HG03460 (cell line): Measurements from ENCODE around the gene STAP2.
A peak's percentile ranks its signal among the peaks of the same experiment; 100 is the strongest.

Source experiments
- ATAC-seq: cut with Tn5 transposase; IDR thresholded peaks from one replicate; pipeline ENCODE4 v1.9.1; 2021; ENCODE audit not compliant: unreplicated experiment

STAP2 gene

DNA sequence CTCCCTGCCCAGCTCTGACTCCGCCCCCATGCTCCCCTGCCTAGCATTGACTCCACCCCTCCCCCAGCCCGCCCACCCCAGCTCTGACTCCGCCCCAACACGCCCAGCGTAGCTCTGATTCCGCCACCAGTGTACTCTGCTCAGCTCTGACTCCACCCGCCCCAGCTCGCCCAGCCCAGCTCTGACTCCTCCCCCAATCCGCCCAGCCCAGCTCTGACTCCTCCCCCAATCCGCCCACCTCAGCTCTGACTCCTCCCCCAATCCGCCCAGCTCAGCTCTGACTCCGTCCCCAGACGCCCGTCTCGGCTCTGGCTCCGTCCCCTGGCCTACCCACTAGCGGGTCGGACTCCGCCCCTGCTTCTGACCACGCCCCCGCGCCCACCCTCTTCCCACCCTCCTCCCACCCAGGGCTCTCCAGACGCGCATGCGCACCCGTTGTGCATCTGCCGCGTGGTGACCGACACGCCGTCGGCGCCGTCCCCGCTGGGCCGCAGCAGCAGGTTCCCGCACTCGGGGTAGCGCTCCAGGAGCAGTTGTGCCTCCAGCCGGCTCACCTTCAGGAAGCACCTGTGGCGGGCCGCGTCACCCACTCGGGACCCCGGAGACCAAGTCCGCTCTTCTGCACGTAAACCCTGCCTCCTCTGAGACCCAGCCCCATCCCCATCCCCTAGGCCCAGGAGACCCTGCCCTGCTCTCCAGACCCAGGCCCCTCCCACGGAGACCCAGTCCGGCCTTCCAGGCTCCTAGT, 10.2 kb downstream of the STAP2 start:
- ATAC-seq: peak; percentile 77

DNA sequence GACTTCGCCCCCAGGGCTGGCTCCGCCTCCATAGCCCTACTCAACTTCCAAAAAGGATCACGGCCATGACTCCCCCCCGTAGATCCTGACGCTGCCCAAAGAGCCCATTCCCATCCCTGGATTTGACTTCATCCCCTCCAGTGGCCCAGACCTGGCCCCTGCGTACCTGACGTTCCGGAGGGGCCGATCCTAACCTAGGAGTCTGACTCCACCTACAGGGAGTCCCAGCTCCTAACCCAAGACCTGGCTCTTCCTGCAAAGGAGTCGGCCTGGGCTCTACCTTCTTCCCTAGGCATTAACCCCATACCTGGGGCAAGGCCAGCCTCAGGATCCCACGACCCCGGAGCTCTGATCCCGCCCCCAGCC, 10.8 kb downstream of the STAP2 start:
- no peak for ATAC-seq

DNA sequence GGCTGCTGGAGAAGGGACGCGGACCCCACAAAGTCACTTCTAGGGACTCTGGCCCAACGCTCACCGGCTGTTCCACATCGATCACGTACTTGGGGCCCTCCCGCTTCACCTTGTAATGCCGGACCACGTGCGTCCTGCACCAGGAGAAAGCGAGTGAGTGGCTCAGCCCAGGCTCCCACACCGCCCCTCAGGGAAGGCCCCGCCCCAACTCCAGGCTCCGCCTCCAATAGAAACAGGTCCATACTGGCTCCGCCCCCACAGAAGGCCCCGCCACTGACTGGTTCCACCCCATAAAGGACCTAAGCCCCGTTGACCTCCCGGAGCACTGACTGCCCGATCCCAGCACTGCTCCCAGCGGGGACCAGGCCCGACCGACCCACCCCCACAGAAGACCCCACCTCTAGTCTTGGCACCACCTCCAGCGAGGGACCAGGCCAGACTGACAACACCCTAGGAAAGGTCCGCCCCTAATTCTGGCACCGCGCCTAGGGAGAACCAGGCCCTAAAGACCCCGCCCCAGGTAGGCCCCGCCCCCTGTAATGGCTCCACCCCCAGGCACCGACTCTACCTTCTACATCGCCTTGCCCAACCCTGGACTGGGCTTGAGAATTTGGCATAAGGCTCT, 11.3 kb downstream of the STAP2 start:
- ATAC-seq: no peak

DNA sequence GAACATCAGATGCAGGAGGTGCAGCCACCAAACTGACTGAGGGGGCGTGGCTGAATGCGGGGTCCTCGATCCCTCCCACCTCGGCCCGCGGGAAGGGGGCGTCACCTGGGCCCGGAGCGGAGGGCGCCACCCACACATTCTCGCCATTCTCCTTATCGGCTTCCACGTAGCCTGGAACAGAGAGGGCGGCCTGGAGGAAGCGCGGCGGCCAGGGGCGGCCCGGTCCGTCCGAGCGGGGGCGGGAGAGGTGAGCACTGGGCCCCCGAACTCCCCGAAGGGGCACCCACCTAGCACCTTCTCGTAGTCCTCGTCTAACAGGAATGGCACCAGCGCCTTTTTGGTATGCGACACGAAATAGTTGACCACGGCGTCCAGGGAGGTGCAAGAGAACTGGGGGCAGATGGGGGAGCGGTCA, 11.8 kb downstream of the STAP2 start:
- ATAC-seq: no peak

DNA sequence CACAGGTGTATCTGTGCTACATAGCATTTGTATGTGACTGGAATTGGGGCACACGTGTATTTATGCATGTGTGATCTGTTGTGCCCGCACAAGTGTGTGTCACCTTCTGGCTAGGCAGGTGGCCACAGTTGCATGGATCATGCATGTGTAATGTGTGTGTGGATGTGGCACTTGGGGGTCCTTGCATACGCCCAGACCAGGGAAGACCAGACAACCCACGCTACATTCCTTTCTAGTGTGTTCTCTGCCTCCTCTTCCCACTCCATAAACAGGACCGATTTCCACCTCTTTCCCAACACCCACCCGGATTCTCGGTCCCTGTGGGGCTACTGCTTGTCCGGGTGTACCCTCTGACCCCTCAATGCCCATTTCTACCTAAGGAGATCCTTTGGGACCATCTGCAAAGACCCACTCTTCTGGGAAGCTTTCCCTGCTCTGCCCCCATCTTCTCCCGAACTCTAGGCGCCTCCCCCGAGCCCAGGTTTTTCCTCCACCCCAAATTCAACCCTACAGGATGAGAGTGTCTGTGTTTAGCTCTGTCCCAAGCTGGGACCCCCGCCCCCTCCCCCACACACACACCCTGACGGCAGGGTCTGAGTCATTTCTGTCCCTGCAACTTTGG, 12.3 kb downstream of the STAP2 start:
- no peak for ATAC-seq

DNA sequence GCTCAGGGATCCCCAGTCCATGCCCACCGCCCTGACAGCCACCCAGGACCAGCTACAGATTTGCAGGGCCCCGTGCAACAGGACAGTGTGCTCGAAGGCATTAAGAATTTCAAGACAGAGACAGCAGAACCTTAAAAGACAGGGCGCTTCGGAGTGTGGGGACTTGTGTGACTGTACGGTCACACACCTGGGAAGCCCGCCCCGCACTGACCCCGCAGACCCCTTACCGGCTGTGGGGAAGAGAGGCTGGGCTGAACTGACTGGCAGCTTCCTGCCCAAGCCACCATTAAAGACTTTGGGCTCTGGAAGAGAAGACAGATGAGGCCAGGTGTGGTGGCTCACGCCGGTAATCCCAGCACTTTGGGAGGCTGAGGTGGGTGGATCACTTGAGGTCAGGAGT, 14.4 kb downstream of the STAP2 start:
- ATAC-seq: no peak

DNA sequence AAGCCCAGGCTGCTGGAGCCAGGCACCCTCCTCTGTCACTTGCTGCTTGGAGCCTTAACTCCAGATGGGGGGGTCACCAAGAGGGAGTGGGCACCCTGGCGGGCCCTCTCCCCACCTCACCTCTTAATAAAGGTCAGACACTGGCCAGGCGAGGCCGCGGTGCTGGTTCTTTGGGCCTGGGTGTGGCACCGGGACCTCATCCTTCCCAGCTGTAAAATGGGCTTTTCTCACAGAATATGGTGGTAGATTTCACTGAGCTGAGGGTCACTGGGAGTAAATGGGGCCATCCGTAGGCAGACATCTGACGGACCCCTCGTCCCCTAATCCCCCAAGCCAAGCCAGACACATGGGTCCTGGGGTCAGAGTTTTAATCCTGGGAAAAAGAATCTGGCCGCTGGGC, 14.9 kb downstream of the STAP2 start:
- no peak for ATAC-seq

DNA sequence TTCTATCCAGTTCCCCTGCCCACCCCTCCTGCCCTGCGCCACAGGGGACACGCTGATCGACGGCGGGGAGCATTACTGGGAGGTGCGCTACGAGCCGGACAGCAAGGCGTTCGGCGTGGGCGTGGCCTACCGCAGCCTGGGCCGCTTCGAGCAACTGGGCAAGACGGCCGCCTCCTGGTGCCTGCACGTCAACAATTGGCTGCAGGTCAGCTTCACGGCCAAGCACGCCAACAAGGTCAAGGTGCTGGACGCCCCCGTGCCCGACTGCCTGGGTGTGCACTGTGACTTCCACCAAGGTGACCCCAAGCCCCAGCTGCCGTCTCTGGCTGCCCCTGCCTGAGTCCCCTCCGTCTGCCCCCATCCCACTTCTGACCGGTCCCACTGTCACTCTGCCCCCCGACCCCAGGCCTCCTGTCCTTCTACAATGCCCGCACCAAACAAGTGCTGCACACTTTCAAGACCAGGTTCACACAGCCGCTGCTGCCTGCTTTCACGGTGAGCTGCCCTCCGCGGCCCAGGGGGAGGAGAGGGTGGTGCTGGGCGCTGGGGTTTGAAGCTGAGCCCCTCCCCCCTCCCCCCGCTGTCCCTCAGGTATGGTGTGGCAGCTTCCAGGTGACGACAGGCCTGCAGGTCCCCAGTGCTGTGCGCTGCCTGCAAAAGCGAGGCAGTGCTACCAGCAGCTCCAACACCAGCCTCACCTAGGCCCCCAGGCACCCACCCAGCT, 15.5 kb downstream of the STAP2 start:
- ATAC-seq: no peak

DNA sequence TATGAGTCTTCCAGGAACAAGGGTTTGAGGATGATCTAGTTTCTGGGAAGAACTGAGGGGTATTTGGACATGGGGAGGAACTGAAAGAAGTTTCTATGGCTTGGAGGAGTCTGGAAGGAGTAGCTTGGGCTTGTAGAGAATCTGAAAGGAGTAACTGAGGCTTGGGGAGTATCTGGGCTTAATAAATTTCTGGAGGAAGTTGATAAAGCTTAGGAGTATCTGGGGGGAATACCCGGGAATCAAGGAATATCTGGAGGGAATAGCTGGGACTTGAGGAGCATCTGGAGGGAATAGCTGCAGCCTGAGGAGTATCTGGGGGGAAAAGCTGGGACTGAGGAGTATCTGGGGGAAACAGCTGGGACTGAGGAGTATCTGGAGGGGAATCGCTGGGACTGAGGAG, 18.2 kb downstream of the STAP2 start:
- no peak for ATAC-seq

DNA sequence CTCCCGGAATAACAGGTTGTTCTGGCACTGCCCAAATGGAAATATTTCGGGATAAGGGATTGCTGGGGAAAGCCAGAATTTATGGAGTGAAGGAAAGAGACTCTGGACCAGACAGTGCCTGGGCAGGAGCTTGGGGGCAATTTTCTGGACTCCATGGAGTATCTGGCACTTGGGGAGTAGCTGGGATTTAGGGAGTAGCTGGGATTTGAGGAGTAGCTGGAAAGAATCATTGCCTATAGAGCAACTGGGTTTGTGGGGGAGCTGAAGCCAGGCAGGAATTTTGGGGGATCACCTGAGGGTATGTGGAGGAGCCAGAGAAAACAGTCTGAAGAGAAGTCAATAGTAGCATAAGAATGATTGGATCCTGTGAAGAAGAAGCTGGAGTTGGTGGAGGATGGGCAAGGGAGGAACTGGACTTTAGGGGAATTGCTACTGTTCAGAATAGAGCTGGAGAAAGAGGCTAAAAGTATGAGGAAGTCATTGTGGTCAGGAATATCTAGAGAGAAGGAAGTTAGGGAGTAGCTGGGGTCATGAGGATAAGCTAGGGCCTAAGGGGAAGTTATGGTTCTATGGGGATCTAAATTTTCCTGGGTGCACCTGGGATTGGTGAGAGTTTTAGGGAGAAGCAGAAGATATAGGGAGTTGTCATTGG, 19.4 kb downstream of the STAP2 start:
- no peak for ATAC-seq

DNA sequence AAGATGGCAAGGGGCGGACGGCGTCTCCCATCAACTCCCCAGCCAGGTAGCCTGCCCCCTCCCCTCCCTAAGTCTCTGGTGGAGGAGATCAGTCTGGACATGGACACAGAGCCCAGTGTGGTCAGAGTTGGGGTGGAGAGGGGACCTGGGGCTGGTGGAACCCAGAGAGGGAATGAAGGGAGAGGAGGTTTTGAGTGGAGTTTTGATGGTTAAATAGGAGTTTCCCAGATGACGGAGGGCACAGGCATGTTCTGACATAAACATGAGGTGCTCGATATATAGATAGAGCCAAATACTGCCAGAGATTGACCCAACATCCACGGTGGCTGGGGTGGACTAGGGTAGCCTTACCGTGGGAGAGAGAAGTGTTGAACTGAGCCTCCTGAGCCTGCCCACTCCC, 20.2 kb downstream of the STAP2 start:
- ATAC-seq: no peak

DNA sequence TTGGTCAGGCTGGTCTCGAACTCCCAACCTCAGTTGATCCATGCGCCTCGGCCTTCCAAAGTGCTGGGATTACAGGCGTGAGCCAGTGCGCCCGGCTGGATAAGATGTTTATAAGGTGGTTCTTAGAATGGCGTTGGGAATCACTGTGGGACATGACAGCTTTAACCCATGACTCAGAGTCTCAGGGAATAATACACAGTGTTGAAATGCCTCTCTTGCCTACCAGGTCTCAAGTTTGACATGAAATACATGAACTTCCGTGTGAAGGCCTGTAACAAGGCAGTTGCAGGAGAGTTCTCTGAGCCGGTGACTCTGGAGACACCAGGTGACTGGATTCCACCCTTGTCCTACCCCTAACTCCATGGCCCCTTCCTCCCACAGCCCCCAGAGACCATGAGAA, 21.7 kb downstream of the STAP2 start:
- no peak for ATAC-seq

DNA sequence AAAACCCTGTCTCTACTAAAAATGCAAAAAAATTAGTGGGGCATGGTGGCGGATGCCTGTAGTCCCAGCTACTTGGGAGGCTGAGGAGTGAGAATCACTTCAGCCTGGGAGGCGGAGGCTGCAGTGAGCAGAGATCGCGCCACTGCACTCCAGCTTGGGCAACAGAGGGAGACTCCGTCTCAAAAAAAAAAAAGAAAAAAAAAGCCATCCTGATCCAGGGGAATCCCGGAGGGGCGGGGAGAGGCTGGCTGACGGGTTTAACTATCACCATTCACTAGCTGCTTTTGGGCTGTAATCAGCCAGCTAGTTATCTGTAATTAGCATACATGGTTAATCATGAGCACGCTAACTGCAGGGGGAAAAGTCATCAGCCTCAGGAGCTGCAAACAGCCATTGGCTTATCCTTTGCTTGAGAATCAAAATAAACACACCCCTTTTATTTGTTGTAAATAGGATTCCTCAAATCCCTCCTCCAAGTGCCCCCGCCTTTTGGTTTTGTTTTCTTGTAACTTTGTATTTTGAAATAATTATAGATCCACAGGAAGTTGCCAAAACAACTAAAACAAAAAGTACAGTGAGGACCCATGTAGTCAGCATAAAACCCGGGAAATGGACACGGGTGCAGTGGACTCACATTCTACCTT, 24.7 kb downstream of the STAP2 start:
- ATAC-seq: no peak

DNA sequence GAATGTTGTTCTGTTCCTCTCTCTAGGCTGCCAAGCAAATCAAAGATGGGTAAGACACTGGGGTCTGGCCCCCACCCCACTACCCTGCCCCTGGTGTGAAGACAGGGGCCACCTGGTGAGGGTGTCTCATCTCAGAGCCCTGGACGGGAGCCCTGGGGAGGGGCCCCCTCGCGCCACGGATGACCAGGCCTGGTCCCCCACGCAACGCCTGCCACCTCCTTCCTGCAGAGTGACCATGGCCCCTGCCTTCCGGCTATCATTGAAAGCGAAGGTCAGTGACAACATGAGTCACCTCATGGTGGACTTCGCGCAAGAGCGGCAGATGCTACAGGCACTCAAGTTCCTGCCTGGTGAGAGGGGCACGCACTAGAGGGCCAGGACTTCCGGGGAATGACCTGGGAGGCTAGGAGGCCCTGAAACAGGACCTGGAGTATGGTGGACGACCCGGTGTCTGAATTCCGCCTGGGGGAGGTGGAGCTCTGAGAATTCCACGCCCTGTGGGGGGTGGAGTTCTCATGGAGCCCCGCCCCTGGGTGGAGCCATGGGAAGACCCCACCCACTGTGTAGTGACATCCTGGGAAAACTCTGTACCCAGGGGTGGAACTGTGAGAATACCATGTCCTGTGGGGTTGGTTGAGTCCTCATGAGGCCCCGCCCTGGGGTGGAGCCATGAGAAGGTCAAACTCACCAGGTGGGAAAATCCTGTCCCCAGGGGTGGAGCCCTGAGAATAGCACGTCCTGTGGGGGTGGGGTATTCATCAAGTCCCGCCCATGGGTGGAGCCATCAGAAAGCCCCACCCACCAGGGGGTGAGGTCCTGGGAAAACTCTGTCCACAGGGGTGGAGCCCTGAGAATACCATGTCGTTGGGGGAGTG, 28.1 kb downstream of the STAP2 start:
- ATAC-seq: no peak

DNA sequence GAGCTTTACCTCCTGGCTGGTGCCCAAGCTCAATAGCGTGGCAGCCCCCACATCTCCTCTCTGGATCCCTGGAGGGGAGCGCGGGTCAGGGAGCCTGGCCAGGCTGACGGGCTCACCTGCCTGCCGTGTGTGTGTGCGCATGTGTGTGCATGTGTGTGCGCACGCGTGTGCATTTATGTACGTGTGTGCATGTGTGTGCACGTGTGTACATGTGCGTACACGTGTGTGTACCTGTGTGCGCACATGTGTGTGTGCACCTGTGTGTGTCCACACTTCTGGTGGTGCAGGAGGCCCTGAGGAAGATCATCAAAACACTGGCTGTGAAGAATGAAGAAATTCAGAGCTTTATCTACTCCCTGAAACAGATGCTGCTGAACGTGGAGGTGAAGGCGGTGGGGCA, 33.0 kb downstream of the STAP2 start:
- ATAC-seq: no peak

DNA sequence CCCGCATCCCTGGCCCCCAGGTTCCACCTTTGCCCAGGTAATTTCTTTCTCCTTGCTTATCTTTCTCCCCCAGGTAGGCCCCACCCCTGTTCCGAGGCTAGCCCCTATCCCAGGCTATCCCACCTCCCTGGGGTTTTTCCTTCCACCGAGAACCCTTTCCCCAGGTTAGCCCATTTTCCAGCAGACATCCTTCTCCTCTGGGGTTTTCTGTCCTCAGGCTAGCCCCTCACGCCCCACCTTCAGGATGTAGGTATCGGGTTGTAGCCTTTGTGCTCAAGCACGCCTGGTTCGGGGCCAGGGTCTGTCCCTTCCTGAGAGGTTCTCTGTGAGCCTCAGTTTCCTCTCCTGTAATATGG, 33.4 kb downstream of the STAP2 start:
- no peak for ATAC-seq

DNA sequence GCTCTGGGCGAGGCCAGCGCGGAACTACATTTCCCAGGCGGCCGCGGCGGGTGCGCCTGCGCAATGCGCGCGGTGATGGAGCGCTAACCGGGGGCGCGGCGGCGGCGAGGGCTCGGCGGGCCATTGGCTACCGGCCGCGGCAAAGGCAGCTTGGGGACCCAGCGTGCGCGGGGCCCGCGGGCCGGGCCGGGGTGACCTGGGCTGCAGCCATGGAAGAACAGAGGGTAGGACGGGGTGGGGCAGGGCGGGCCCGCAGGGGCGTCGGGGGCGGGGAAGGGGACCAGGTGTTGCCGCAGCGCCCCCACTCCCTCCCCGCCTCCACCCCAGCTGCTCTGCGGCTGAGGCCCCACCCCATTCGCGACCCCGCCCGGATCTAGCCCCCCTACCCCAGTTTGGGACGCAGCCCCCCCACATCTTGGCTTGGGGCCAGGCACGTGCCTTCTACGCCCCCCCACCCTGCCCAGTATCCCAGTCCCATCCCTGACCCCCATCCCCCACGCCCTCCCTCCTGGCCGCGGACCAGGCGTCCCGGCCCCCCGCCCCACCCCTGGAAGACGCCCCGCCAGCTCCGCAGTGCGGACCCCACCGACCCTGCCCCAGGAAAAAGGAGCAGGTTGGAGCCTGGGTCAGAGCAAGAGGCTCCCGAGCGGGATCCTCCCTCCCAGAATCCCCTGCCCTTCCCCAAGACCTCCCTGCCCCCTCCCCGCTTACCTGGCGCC, 33.9 kb downstream of the STAP2 start, which contains the start of gene FSD1:
FSD1 (plus strand) TSS at position 61 of the 719 bp plus-strand sequence; CDS start at position 210, 149 bp downstream.
- no peak for ATAC-seq

DNA sequence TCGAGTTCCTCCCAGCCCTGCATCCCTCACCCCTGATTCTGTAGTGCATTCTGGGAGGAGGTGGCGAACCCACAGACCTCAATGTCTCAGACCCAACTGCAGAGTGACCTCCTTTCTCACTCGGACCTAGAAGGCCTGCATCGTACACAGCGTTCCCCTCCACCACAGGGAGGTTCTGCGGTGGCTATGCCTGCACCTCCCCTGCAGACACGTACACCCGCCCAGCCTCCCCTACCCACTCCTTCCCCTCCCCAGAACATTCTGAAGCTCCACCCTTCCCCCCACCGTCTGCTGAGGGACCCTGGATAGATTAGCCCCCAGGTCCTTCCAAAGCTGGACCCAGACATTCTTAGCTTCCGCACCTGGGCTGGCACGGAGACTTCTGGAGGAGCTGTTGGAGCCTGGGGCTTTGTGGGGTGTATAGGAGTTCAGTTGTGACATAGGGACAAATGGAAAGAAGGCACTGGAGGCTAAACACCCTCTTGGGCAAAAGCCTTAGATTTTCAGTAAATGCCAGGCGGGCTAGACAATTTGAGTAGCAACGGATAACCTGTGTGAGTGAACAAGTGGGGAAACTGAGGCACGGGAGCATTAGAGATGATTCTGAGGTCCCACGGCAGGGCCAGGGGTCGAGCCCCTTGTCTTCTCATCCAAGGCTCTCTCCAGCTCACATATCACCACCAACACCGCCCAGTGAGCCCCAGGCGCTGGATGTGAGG, 34.6 kb downstream of the STAP2 start:
- ATAC-seq: no peak

DNA sequence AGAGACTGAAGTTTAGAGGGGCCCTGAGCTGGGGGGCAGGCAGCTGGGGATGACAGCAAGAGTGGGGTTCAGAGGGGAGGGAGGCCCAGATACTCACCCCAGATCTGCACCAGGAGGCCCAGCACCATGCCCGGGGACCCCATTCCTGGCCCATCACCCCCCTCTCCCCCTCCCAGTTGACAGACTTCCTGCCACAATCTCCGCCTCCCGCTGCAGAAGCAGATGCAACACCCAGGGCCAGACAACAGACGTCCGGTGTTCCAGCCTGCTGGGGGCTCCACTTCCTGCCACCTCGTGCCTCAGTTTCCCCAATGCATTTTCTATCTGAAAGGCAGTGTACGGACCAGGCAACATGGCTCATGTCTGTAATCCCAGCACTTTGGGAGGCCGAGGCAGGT, 36.4 kb downstream of the STAP2 start, which contains the start of gene TMIGD2:
TMIGD2 (minus strand) TSS at position 147 of the 398 bp plus-strand sequence; CDS start at position 143, 4 bp downstream.
- ATAC-seq: no peak
